Activated CD4-positive, CD25-positive, alpha-beta regulatory T cell treated with anti-CD3 and anti-CD28 coated beads, Interleukin-2, amount 50 U/mL, for 16 hours (primary cell): ENCODE data around the gene MYLK4.

Experiments used
- DNase-seq: peaks from one replicate; pipeline ENCODE4 v3.0.0-alpha.2; 2020; ENCODE audit warnings: low read depth, low spot score

Gene MYLK4

DNA sequence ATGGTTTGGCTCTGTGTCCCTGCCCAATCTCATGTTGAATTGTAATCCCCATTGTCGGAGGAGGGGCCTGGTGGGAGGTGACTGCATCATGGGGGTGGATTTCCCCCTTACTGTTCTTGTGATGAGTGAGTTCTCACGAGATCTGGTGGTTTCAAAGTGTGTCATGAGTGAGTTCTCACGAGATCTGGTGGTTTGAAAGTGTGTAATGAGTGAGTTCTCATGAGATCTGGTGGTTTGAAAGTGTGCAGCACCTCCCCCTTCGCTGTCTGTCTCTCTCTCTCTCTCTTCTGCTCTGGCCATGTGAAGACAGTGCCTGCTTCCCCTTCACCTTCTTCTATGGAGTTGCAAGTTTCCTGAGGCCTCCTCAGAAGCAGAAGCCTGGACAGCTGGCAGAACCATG is 87.6 kb downstream of the MYLK4 start:
- no peak for DNase-seq

- no peak for DNase-seq
These were observed 89.1 kb downstream of the MYLK4 start for GRCh38 chr6:2661651-2662050.

- no peak for DNase-seq
These were observed 90.8 kb downstream of the MYLK4 start for GRCh38 chr6:2659882-2660281.

DNA sequence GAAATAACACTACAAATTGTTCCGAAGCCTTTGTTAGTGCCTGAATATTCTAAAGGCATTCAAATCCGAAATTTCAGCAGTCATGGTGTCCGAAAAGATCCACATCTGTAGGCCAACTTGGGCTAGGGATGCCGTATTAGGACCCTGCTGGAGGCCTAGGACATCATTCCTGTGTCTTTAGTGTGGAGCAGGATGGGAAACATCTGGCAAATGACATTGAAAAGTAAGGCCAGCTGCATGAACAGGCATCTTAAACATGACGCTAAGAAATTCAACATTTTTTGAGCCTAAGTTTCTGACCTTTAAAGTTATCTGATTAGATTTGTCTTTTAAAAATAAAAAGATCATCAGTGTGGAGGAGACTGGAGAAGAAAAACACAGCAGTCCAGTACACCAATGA is 91.3 kb downstream of the MYLK4 start:
- no peak for DNase-seq

DNA sequence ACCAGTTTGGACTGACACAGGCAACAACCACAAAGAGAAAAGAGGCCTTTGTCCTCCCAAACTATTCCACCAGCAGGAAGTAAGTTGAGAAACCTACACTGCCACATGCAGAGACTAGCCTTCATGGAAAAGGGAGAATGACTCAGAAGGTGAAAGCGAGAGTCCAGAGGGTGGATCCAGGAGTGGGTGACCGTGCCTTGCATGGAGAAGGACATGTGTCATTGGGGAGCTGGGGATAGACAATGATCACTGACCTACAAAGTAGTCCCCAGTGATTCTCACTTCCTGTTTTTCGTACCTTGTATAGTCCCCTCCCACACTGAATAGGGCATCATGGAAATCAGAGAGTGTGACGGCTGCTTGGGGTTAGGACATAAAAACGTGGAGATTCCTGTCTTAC is 91.9 kb downstream of the MYLK4 start:
- DNase-seq: no peak

- no peak for DNase-seq
These were observed 94.2 kb downstream of the MYLK4 start for GRCh38 chr6:2656460-2657079.

DNA sequence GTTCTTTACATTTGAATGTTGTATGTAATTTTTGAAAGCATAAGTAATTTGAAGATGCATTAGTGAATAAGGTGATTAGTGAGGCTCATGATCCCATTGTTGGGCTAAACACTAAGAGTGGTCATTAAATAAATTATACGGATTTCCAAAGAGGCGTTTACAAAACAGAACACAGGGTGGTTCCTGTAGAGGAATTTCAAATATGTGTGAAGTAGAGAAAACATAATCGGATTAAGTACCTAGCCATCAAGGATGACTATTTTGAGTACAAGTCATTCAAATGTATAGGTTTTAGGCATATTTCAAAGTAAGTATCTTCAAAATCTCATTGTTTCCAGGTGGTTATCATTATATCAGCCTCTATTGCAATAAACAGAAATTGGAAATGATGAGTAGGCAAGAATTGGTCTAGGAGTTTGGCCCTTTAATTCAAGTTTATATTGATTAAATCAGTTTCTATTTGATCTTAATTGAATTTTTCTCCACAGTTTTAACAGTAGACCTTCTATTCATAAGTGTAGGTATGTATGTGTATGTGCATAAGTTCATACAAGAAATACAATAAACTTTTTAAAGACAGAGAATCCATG is 94.8 kb downstream of the MYLK4 start:
- DNase-seq: no peak

DNA sequence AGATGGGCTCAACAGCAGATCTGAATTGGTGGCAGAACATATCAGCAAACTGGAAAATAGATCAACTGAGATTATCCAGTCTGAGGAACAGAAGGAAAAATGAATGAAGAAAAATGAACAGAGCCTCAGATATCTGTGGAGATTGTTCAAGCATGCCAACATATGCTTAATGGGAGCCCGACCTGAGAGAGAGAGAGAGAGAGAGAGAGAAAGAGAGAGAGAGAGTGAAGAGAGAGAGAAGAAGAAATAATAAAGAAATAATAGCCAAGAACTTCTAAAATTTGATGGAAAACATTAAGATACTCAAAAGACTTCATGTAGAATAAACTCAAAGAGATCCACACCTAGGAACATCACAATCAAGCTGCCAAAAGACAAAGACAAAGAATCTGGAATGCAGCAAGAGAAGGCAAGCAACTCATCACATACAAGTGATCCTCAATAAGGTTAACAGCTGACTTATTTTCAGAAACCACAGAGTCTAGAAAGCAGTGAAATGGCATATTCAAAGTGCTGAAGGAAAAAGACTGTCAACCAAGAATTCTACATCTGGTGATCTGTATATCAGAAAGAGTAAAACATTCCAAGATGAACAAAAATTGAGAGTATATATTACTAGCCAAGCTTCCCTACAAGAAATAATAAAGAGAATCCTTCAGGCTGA is 97.2 kb downstream of the MYLK4 start:
- DNase-seq: no peak

DNA sequence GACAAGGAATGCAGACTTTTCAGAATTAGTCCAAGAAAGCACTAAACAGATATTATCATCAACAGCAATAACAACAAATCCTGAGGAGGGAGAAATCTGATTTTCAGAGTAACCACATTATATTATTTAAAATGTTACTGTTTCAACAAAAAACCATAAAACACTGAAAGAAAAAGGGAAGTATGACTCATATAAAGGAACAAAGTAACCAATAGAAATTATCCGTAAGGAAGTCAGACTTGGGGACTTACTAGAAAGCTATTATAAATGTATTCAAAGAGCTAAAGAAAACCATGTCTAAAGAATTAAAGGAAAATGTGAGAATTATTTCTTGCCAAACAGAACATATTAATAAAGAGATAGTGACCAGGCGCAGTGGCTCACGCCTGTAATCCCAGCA is 98.1 kb downstream of the MYLK4 start:
- no peak for DNase-seq

DNA sequence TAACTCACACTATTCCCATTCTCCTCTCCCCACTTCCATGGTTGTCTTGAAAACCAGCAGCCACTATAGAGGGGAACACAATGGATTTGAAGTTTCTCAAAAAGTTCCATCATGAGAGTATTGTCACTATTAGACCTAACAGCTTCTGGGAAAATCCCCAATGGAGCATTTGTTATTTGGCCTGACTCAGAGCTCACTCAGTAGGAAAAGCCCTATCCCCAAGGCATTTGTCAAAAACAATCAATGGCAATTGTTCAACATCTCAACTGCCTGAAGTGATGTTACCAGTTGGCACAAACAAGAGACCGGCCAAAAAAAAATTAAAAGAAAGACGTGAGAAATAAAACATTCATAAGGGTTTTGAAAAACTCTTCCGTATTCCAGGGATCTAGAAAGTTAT is 98.8 kb downstream of the MYLK4 start:
- DNase-seq: no peak

DNA sequence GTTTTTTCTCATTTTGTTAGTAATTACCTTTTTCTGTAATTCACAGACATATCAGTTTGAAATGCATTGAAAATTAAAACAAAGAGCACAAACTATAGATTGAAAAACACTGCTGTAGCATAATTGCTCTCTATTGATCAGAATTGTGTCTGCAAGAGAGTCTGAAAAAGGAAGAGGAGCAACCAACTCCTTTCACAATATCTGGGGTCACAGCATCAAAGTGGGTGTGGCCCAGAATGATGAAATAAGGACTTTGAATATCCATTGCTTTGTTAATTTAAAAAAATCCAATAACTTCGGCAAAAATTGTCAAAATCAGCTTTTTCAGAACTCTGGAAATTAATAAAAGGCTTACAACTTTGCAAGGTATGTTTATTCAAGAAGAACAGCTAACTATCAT is 99.2 kb downstream of the MYLK4 start:
- DNase-seq: no peak

DNA sequence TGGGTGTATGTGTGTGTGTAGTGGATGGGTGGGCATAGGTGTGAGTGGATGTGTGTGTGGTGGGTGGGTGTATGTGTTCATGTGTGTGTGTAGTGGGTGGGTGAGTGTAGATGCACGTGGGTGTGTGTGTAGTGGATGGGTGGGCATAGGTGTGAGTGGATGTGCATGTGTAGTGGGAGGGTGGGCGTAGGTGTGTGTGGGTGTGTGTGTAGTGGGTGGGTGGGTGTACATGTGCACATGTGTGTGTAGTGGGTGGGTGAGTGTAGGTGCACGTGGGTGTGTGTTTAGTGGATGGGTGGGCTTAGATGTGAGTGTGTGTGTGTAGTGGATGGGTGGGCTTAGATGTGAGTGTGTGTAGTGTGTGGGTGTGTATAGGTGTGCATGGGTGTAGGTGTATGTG is 104.4 kb downstream of the MYLK4 start:
- no peak for DNase-seq

GRCh38 chr6:2643935-2644539 is 106.7 kb downstream of the MYLK4 start:
- no peak for DNase-seq

GRCh38 chr6:2643130-2643529 is 107.6 kb downstream of the MYLK4 start:
- no peak for DNase-seq

- DNase-seq: no peak
These were observed 109.5 kb downstream of the MYLK4 start for GRCh38 chr6:2641044-2641725.

DNA sequence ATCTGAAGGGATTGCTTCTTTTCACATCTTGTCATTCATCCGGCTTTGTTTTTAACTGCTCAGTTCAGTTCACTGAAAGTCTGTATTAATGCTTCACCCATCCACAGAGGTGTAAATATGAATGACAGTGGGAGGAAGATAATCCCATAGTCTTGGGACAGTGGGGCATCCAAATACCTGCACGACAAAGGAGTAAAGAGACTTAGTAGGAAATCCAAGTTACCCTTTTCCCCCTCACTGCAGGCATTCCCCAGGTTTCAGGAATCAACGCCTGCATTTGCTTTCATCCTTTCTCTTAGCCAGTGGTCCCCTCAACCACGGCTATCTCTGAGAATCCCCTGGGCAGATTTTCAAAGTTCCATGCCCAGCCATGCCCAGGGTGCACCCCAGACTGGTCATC is 110.2 kb downstream of the MYLK4 start:
- no peak for DNase-seq

DNA sequence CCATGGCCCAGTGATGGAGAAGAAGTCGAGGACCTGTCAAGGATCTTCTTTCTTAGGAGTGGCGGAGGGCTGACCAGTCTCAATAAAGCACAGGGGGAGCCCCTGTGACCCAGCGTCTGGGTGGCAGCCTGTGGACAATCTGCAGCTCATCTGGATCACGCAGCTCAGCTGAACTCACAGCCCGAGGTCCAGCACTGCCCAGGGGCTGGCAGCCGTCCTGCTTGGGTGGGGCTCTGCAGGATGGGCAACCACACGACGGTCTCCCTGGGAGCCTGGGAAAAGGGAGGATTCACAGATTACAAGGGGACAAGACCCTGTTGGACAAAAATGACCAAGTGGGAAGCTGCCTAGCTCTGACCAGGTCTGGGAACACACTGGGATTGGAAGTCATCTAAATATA is 110.8 kb downstream of the MYLK4 start:
- DNase-seq: no peak

DNA sequence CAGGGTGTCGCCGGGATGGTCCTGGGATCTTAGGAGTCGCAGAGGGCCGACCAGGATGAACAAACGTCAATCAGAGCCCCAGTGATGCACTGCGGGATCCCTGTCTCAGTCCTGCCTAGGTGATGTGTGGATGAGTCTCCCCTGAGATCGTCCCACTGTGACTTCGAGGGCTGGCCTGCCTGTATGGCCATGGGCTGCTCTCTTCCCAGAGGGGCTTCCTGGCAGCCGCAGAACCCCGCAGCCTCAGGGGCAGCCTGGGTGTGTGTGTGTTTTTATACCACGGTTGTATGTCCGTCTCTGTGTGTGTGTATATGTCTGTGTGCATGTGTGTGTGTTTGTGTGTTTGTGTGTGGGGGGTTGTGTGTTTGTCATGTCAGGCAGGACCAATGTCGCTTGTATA is 111.6 kb downstream of the MYLK4 start:
- no peak for DNase-seq

DNA sequence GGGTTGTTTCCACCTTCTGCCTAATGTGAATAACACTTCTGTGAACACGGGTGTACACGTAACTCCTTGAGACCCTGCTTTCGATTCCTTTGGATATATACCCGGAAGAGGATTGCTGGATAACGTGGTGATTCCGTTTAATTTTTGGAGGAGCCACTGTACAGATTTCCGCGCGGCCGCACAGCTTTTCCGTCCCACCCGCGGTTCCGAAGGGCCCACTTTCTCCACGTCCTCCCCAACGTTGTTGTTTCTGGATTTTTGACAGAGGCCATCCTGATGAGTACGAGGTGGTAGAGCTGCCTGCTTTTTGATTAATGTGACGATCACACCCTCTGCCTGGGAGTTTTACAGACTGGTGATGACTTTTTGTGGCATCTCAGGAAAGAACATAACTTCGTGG is 114.0 kb downstream of the MYLK4 start:
- no peak for DNase-seq

DNA sequence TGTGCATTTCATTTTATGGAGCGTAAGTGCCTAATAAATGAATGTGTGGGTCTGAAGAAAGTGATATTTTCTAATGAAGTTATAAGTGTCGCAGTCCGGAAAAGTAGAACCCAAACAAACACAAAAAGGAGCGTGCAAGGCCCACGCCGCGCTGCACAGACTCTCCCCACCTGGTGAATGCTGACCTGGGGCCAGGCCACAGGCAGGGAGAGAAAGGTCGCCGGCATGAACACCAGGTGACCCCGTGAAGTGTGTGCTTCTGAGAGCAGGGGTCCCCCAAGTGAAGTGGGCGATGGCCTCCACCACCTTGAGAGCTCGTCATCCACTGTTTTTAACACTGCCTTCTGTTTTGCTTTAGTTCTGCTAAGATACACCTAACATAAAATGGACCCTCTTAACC is 114.8 kb downstream of the MYLK4 start:
- DNase-seq: no peak

DNA sequence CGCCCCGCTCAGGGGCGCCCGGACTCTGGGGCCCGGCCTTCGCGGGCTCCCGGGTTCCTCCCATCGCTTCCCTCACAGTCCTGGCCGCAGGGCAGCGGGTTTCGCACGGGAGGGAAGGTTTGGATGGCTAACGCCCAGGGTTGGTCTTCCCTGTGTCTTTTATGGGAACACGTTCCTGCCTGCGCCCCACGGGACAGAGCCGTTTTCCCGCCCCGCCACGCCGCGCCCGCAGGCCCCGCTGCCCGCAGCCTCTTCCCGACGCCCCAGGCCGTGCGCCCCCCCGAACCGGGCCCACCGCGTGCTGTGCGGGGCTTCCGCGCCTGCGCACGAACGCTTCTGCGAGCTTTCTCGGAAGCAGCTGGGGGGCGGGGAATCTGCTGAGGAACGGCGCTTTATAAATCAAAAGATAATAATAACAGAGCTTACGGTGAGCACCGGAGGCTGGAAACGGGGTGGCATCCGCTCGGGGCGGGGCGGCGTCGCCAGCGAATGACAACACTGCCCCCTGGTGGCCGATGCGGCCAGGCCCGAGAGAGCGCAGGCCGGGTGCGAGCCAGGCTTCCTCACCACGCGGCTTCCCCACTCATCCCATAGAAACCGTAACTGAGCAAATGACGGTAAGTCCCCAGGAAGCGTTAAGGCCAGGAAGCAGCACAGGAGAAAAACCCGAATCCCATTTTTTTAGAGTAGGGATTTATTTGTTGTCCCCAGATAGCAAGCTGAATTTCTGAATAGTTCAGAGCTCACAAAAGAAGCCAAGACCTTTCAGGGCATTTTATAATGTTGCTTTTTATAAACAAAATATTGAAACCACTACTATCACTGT is 116.4 kb downstream of the MYLK4 start:
- DNase-seq: peak; percentile 58

- no peak for DNase-seq
These were observed 117.0 kb downstream of the MYLK4 start for GRCh38 chr6:2633736-2634135.
